HG03159 (cell line): Measurements from ENCODE around the gene IMMT.
"Not testable (repeated sequence)": the region's sequence is repeated elsewhere in the genome, so short reads cannot be mapped to it uniquely, and the experiment has no call there.

Experiments used
- ATAC-seq: cut with Tn5 transposase; IDR thresholded peaks from one replicate; pipeline ENCODE4 v1.9.1; 2021; ENCODE audit warnings: mild to moderate bottlenecking, moderate library complexity; ENCODE audit not compliant: unreplicated experiment

IMMT gene

GRCh38 chr2:86195055-86195807 lies at the start of gene IMMT:
Gene IMMT (minus strand): TSS chr2:86195462. CDS start chr2:86195382, 80 bp downstream.
- peak; percentile 81 for ATAC-seq

- not testable (repeated sequence) for ATAC-seq
Measured at GRCh38 chr2:86244781-86245180, 49.5 kb upstream of the IMMT start.

GRCh38 chr2:86243950-86244733 lies 48.9 kb upstream of the IMMT start:
- no peak for ATAC-seq

DNA sequence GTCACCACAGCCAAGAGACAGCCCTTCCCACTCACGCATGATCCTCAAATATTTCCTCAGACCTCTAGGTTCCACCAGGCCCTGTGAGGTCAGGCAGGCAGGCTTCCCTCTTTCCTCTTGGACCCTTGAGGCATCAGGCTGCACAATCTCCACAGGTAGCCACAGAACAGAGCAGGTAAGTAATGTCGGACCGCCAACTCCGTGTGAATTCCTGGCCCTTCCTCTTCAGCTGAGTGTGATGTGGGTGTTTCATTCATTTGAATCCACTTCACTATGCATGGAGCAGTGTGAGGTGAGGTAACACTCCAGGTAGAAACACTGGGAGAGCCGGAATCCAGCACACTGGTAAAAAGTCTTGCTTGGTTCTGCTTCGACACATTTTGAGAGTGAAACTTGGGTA lies 48.0 kb upstream of the IMMT start:
- no peak for ATAC-seq

GRCh38 chr2:86241611-86242010 lies 46.3 kb upstream of the IMMT start:
- ATAC-seq = no peak

DNA sequence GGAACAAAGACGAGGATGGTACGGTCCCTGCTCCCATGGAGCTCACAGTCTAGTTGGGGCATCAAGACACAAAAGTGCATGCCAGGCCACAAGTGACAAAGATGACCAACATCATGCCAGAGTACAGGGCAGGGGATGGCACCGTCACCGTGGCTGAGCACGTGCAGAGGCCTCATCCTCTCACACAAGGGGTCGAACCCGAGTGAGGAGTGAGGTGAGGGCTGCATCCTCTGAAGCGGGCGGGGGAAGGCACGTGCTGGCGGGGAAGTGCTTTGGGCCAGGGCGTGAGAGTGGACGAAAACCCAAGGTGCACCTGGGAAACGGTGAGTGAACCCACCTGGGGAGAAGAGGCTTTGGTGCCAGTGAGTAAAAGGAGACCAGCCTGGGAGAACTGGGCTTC lies 45.0 kb upstream of the IMMT start:
- no peak for ATAC-seq

GRCh38 chr2:86239745-86240144 lies 44.5 kb upstream of the IMMT start:
- ATAC-seq = no peak

- ATAC-seq = no peak
Measured at GRCh38 chr2:86239326-86239725, 44.1 kb upstream of the IMMT start.

- peak; percentile 84 for ATAC-seq
Measured at GRCh38 chr2:86238354-86238753, 43.1 kb upstream of the IMMT start.

GRCh38 chr2:86237172-86237571 lies 41.9 kb upstream of the IMMT start:
- no peak for ATAC-seq

DNA sequence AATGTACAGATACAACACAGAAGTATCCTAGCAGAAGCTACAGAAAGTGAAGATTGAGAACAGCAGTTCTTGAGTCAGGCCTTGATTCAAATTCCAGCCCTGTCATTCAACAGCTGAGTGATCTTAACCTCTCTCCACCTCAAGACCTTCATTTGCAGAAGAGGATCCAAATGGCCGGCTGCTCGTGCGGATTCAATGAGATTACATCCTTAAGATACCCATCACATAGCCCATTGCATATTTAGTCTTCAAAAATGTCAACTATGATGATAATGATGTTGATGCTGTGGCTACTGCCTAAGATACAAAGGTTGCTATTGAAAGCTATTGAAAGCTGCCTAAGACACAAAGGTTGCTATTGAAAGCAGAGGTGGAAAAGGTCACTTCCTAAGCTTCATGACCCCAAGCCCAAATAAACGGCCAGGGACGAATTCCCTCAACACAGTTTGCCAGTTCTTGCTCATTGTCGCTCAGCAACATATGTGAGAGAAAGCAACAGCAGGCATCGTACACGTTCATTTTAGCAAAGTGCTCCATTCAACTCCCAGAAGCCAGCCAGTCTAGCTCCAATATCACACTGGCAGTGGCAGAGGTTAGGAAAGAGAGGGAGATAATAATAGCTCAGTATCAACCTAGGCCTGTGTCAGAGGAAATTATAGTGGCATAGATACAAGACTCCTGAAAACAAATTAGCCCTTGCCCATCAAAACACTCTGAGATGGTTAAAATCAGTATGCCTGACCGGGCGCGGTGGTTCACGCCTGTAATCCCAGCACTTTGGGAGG lies 40.1 kb upstream of the IMMT start:
- ATAC-seq = no peak

DNA sequence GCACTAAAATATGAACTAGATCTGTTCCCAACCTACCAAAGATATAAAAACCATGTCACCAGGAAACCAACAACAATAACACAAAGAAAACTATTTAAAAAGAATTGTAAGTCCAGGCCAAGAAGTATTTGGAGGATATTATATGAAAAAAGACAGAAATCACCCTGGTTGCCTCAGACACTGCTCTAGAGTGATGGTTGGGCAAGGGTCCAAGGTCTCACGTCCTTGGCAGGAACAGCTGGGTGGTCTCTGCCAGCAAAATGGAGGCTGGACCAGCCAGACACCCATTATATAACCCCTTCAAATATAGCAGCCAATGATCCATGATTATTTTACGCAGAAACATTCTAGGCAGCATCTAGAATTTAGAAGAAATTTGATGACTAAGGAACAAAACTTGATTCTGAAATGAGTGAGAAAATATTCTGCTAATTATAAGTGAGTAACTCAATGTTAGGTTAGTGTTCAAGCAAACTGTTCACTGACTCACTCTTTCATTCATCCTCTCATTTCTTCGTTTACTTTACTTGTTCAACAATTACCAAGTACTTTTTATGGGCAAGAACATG lies 39.4 kb upstream of the IMMT start:
- ATAC-seq = no peak

- no peak for ATAC-seq
Measured at GRCh38 chr2:86233436-86233835, 38.2 kb upstream of the IMMT start.

DNA sequence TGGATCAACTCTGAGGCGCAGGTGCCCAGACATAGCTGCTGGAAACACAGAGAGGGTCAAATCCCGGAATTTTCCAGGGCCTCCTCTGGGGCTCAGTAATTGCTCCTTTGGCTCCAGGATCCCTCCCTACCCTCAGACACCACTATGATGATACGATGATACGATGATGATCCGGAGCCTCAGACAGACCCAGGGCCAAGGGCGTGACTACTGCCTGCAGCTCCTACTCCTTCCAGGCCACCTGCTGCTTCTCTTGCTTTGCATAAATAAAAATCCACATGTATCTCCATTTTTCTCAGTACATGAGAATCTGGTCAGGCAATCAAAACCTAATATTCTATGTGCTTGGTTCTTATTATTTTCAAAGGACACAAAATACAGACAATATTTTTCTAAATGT lies 37.6 kb upstream of the IMMT start:
- no peak for ATAC-seq

GRCh38 chr2:86232373-86232784 lies 37.1 kb upstream of the IMMT start:
- ATAC-seq = no peak

DNA sequence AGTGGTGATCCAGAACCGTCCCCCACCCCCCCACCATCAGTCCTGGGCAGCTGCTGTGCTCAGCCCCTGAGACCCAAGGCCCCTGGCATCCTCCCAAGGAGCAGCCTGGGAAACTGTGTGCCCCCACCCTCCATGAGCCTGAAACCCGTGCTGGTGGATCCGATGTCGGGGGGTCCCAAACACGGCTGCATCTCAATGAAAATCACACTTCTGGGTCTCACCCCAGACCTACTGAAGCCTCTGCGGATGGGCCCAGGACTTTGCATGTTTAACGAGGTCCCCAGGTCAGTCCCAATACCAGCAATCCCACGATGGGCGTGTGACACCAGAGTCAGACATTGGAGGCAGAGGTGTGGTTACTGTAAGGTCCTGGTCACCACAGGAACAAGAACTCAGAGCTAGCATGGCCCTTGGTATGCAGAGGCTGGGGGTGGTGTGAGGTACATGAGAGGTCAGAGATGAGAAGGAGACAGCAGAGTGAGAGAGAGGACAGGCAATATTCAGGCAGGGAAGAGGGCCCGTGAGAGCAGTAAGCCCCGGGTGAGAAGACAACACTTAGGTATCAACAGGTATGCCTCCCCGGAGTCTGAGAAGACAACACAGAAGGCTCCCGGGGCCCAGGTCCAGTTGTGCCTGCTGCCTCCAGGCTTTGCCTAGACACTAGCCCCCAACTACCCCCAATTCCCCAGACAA lies 36.6 kb upstream of the IMMT start:
- ATAC-seq = no peak

GRCh38 chr2:86230961-86231360 lies 35.7 kb upstream of the IMMT start:
- ATAC-seq = no peak

- ATAC-seq = no peak
Measured at GRCh38 chr2:86229221-86229620, 34.0 kb upstream of the IMMT start.

GRCh38 chr2:86228574-86228973 lies 33.3 kb upstream of the IMMT start:
- ATAC-seq = not testable (repeated sequence)

GRCh38 chr2:86227685-86228084 lies 32.4 kb upstream of the IMMT start:
- ATAC-seq = no peak
